GM12878 (cell line): ENCODE data around the gene ATG10. TPM values are rescaled to one million over a fixed set of nuclear protein-coding genes. Genes with fewer than 3 reads are reported as not detected.

Source experiments
- ASH2L ChIP-seq: fragments of 300-600, 200-600 bp; sonication (generic); IDR thresholded peaks from 2 replicates; pipeline ENCODE4 v1.6.1; 2017; ENCODE audit warnings: low read depth, mild to moderate bottlenecking, borderline replicate concordance
- BHLHE40 ChIP-seq, 2 experiments: fragments of 450-650 bp in 1 of 2; IDR thresholded peaks; 2 replicates each; pipeline ENCODE4 v1.6.1; 2011 to 2017; ENCODE audit warnings: low read depth in 2 of 2, borderline replicate concordance in 1 of 2, improper control_type of control experiment in 1 of 2, low read length in 1 of 2, mild to moderate bottlenecking in 1 of 2
- CHD1 ChIP-seq: IDR thresholded peaks from 2 replicates; pipeline ENCODE4 v1.6.1; 2012; ENCODE audit warnings: low read depth, low read length, improper control_type of control experiment
- CTCF ChIP-seq, 3 experiments: IDR thresholded peaks in 2 of 3; conservative IDR thresholded peaks in 1 of 3; 2 replicates each; pipeline ENCODE4 v1.5.1; 2011; ENCODE audit warnings: low read depth in 3 of 3, low read length in 3 of 3, mild to moderate bottlenecking in 3 of 3, control low read depth in 2 of 3, moderate library complexity in 2 of 3, inconsistent platforms in 1 of 3, mixed read lengths in 1 of 3; ENCODE audit not compliant: control insufficient read depth in 2 of 3, insufficient read depth in 1 of 3; ENCODE audit errors: extremely low read depth in 1 of 3
- KAT2A ChIP-seq: conservative IDR thresholded peaks from 2 replicates; pipeline ENCODE4 v1.6.1; 2011; ENCODE audit warnings: low read depth, low read length; ENCODE audit not compliant: control insufficient read depth
- MLLT1 ChIP-seq: fragments of 450-650 bp; IDR thresholded peaks from 2 replicates; pipeline ENCODE4 v1.6.1; 2016; ENCODE audit warnings: mild to moderate bottlenecking
- MXI1 ChIP-seq: fragments of 150-350 bp; IDR thresholded peaks from 2 replicates; pipeline ENCODE4 v1.6.1; 2011; ENCODE audit warnings: low read depth, mild to moderate bottlenecking, inconsistent platforms, low read length, improper control_type of control experiment
- PAX8 ChIP-seq: fragments of 450-650 bp; IDR thresholded peaks from 2 replicates; pipeline ENCODE4 v1.6.1; 2017; ENCODE audit warnings: mild to moderate bottlenecking, moderate library complexity
- PRDM15 ChIP-seq: fragments of 450-650 bp; formaldehyde crosslinking; IDR thresholded peaks from 2 replicates; pipeline ENCODE4 v1.4.0; 2020; ENCODE audit warnings: mild to moderate bottlenecking, moderate library complexity
- RAD21 ChIP-seq: IDR thresholded peaks from 2 replicates; pipeline ENCODE4 v1.6.1; 2011; ENCODE audit warnings: mild to moderate bottlenecking, low read depth, low read length, moderate library complexity; ENCODE audit not compliant: insufficient read depth
- RB1 ChIP-seq: fragments of 450-650 bp; formaldehyde crosslinking; IDR thresholded peaks from 2 replicates; pipeline ENCODE4 v1.6.1; 2017; ENCODE audit warnings: mild to moderate bottlenecking, borderline replicate concordance
- RELA ChIP-seq: fragments of 450-650 bp; IDR thresholded peaks from 2 replicates; pipeline ENCODE4 v1.8.0; 2014; ENCODE audit warnings: borderline replicate concordance; ENCODE audit not compliant: partially characterized antibody
- SRF ChIP-seq, 2 experiments: IDR thresholded peaks; 2 replicates each; pipeline ENCODE4 v1.6.1; 2011; ENCODE audit warnings: low read depth in 2 of 2, low read length in 2 of 2, mild to moderate bottlenecking in 1 of 2, moderate library complexity in 1 of 2
- TAF1 ChIP-seq: IDR thresholded peaks from 2 replicates; pipeline ENCODE4 v1.6.1; 2011; ENCODE audit warnings: mild to moderate bottlenecking, low read depth, low read length, borderline replicate concordance
- TARDBP ChIP-seq: IDR thresholded peaks from 2 replicates; pipeline ENCODE4 v1.6.1; 2016; ENCODE audit warnings: borderline replicate concordance
- TCF12 ChIP-seq: IDR thresholded peaks from 2 replicates; pipeline ENCODE4 v1.6.1; 2011; ENCODE audit warnings: low read depth, mild to moderate bottlenecking, low read length
- ZNF384 ChIP-seq: IDR thresholded peaks from 2 replicates; pipeline ENCODE4 v1.6.1; 2012; ENCODE audit warnings: low read depth, mild to moderate bottlenecking, low read length, improper control_type of control experiment, borderline replicate concordance
- ZNF687 ChIP-seq: fragments of 450-650 bp; IDR thresholded peaks from 2 replicates; pipeline ENCODE4 v1.6.1; 2017; ENCODE audit warnings: mild to moderate bottlenecking, moderate library complexity
- polyA plus RNA-seq, 11 experiments: library from polyadenylated mRNA; depleted of rRNA in 4 of 11; unstranded in 6 of 11; stranded (reverse) in 5 of 11; fragments of >200 nt; fragmentation: Nextera tagmentation in 4 of 11; fragmentation: Illumina TruSeq in 1 of 11; extraction: Ambion mirVana in 4 of 11; extraction: Trizol in 1 of 11; gene quantifications; 1 replicate in 1 of 11; 2 replicates in 10 of 11; pipeline versions ENCODE4 v1.2.1 to v1.2.3, GENCODE V29; 2011 to 2016; ENCODE audit warnings: inconsistent platforms in 2 of 11, missing spikeins in 2 of 11, low read depth in 1 of 11
- total RNA-seq, 4 experiments: library from RNA; depleted of rRNA in 3 of 4; stranded (reverse); fragments of >200 nt in 3 of 4; fragmentation: Illumina TruSeq in 1 of 4; extraction: Trizol in 1 of 4; gene quantifications; 2 replicates each; pipeline versions ENCODE4 v1.2.1 to v1.2.3, GENCODE V29; 2013 to 2021

The ATG10 gene
- total and polyA plus RNA-seq, 10 of the 15 experiments (the other 5 are each of a cell fraction or from before 2014, with no cell fraction given): 3.8 to 14.4 (median 6.5) TPM

GRCh38 chr5:81971111-81971711 is 612 bp upstream of the ATG10 start (continued):
- TF ChIP-seq RAD21 (no peak), BHLHE40 (IDR thresholded peaks at IDR 0.05; ENCODE audit: borderline replicate concordance in 1 of 2, low read depth in 2 of 2, low read length in 1 of 2) (no peak; a peak in 1 of 4 replicates), ASH2L (no peak; the same call in 1 of the 2 replicates), TAF1 (no peak), MLLT1 (peak; percentile 22; the same call in 1 of the 2 replicates), CTCF (IDR thresholded peaks at IDR 0.05 in 2 of 3, conservative IDR thresholded peaks at IDR 0.05 in 1 of 3; ENCODE audit: control insufficient read depth in 2 of 3, extremely low read depth in 1 of 3, insufficient read depth in 1 of 3, low read depth in 3 of 3, low read length in 3 of 3) (no peak), KAT2A (no peak), PAX8 (peak; percentile 43; the same call in 1 of the 2 replicates), TARDBP (no peak), TCF12 (no peak), PRDM15 (CRISPR knock-in tag) (no peak), CHD1 (no peak), RB1 (no peak), ZNF687 (no peak), SRF (IDR thresholded peaks at IDR 0.05; ENCODE audit: low read depth in 2 of 2, low read length in 2 of 2) (no peak), RELA (no peak), MXI1 (no peak), ZNF384 (peak; percentile 32; the same call in 1 of the 2 replicates)
